Stimulated activated CD4-positive, alpha-beta T cell treated with anti-CD3 and anti-CD28 coated beads, Interleukin-1b, Interleukin-23, amount 100 ng/mL, for 48 hours (primary cell): ENCODE data around the gene PDS5B.
A peak's percentile ranks its signal among the peaks of the same experiment; 100 is the strongest.

Source experiments
- DNase-seq: peaks from one replicate; pipeline ENCODE4 v3.0.0-alpha.2; 2020

Gene PDS5B

GRCh38 chr13:32733690-32734089 lies 147.4 kb downstream of the PDS5B start:
- no peak for DNase-seq

GRCh38 chr13:32734511-32734910 lies 148.3 kb downstream of the PDS5B start:
- peak; percentile 21 for DNase-seq

DNA sequence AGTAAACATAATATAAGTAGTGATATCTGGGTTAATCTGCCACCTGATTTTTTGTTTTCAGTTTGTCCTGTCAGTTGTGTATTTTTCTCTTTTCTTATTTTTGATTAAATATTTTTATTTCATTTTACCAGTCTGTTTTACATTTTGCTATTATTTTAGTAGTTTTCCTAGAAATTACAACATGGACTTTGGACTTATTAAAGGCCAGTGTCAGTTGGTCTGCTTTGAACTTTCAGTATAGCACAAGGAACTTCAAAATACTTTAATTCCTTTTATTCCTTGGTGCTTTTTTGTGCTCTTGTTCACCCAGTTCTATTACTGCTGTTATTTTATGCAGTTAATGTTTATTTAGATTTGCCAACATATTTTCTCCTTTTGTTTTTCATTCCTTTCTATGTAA lies 149.6 kb downstream of the PDS5B start:
- DNase-seq = no peak

- no peak for DNase-seq
These were observed 150.4 kb downstream of the PDS5B start for GRCh38 chr13:32736648-32737047.

GRCh38 chr13:32737111-32737571 lies 150.9 kb downstream of the PDS5B start:
- no peak for DNase-seq

DNA sequence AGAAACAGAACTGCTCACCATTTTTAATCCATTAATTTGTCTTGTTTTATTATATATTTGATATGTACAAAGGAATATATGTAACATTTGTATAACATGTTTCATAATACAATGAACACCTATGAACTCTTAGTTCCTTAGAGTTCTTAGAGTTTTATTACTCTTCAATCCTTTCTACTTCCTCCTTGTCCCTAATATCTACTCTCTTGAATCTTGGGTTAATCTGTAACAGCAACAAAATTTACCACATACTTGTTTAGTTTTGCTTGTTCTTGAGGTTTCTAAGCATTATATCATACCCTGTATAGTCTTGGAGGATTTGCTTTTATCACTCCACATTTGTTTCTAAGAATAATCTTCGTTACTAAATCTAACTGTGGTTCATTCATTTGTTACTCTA lies 151.4 kb downstream of the PDS5B start:
- DNase-seq = no peak

DNA sequence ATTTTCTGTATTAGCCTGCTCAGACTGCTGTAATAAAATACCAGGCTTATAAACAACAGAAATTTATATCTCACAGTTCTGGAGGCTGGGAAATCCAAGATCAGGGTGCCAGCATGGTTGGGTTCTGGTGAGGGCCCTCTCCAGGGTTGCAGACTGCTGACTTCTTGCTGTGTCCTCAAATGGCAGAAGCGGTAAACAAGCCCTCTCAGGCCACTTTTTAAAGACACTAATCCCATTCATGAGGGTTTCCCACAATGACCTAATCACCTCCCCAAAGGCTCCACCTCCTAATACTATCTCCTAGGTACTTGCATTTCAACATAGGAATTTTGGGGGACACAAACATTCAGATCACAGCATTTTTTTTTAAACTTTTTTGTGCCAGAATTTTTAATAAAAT lies 159.3 kb downstream of the PDS5B start:
- DNase-seq = no peak

DNA sequence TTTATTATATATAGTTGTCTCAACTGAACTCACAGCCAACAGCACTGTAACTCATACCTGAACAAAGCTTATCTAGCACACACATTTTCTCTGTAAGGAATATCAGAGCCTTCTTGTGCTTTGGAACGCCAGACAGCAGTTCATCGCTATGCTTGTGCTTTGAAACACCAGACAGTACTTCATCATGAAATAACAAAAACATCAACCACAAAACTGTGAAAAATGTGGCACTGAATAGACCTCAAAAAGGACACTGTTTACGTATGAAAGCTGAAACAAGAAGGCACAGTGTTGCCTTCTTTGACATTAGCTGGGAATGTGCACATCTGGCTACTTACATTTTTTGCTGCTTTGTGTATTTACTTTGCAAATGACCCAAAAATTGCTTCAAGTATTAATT lies 160.2 kb downstream of the PDS5B start:
- DNase-seq = no peak

GRCh38 chr13:32748305-32748704 lies 162.1 kb downstream of the PDS5B start:
- DNase-seq = no peak

DNA sequence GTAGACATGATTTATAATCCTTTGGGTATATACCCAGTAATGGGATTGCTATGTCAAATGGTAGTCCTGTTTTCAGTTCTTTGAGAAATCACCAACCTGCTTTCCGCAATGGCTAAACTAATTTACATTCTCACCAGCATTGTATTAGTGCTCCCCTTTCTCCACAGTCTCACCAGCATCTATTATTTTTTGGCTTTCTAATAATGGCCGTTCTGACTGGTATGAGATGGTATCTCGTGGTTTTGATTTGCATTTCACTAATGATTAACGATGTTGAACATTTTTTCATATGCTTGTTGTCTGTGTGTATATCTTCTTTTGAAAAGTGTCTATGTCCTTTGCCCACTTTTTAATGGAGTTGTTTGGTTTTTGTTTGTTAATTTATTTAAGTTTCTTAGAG lies 165.1 kb downstream of the PDS5B start:
- no peak for DNase-seq

DNA sequence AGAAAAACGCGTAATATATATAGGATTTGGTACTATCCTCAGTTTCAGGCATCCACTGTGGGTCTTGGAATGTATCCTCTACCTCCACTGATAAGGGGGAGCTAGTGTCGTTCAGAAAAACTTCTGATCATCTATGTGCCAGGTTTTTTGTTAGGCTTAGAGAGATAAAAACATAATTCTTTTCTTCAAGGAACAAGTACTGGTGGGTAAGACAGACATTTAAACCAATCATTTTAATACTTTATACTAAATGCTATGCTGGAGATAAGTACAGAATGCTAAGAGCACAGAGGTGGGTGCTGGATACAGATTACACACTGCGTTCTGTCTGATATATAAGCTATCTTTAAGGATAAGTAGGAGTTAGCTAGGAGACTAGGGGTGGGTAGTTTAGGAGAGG lies 166.1 kb downstream of the PDS5B start:
- no peak for DNase-seq

DNA sequence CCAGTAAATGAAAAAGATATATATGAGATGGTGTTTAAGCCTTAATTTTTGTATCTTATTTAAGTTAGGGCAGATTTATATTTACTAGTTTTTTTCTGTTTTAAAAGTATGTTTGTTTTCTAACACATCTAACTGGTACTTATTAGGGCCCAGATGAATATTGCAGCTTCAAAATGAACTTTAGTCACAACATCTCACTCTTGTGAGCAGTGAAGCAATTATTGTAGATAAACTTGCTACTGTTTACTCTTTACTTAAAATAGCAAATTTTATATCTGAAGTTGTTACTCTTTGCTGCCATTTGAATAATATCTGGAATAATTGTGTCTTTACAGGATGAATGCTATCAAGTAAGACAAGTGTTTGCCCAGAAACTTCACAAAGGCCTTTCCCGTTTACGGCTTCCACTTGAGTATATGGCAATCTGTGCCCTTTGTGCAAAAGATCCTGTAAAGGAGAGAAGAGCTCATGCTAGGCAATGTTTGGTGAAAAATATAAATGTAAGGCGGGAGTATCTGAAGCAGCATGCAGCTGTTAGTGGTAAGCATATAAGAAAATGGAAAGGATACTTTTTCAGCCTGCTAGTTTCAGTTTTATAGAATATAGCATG lies 166.8 kb downstream of the PDS5B start:
- no peak for DNase-seq

DNA sequence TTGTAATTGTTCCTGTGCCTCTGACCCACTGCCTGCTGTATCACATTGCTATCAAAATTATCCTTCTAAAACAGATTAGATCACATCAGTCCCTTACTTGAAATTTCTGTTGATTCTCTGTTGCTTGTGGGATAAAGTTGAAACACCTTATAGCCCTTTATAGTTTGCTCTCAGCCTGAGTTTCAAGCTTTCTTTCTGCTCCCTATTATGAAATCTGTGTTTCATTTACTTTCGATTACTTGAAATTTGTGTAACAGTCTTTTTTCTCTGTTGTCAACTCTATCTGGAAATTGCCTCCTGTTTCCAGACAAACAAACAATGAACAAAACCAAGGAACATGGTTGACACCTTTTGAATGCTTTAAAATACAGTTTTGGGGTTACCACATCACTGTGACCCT lies 167.9 kb downstream of the PDS5B start:
- no peak for DNase-seq

DNA sequence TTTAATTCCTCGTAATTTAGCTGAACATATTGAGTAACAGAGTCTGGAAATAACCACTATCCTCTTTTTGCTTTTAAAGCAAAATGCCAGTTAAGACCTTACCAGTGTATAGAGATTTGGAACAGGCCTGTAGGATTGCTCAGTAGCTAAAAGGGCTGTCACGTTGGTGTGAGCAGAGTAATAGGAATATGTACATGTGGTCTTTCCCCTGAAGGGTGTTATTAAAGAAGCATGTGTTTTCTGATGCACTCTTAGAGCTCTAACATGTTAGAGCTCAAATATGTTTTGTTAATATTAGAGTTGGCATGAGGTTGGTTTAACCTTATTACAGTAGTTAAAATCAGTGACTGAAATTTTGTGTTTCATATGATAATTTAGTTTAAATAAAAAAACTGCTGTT lies 172.9 kb downstream of the PDS5B start:
- DNase-seq = no peak

- DNase-seq = no peak
These were observed 175.2 kb downstream of the PDS5B start for GRCh38 chr13:32761472-32761871.

GRCh38 chr13:32779119-32779518 lies 192.9 kb downstream of the PDS5B start:
- DNase-seq = no peak

GRCh38 chr13:32781906-32782305 lies 195.7 kb downstream of the PDS5B start:
- DNase-seq = no peak

- DNase-seq = peak; percentile 11
These were observed 196.8 kb downstream of the PDS5B start for GRCh38 chr13:32783067-32783466.

DNA sequence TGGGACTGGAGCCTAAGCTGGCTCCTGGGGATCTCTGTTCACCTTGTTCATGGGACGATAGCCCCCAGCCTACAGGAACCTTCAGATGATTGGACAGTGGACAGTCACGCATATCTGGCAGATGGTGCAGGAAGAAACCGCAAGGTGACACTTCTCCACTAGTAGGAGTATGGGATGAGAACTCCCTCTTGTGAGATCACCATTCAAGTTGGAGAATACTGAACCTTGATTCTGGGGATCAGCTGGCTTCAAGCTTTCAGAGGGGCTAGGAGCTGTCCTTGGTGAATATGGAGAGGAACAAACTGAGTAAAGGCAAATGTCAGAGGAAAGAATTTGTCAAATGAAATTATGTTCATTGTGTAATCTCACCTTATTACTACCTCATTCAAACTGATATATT lies 204.5 kb downstream of the PDS5B start:
- DNase-seq = no peak

- peak; percentile 39 for DNase-seq
These were observed 205.4 kb downstream of the PDS5B start for GRCh38 chr13:32791545-32792172.

DNA sequence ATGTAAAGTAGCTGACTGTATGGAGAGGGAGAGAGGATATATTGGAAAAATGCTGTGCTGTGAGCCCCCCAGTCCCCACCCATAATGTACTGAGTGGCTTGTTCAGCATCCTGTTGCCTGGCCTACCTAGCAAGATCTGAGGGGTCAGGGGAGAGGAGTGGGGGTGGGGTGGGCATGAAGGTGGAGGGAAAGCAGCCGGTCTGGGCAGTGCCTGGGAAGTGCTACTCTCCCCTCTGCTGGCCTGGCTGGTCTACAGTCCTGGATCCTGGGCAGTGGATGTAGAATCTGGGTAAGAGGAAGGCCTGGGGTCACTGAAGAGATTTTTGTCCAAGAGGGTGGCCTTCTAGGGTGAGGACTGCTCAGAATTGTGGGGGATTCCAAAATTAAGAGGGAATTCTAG lies 210.5 kb downstream of the PDS5B start:
- no peak for DNase-seq

DNA sequence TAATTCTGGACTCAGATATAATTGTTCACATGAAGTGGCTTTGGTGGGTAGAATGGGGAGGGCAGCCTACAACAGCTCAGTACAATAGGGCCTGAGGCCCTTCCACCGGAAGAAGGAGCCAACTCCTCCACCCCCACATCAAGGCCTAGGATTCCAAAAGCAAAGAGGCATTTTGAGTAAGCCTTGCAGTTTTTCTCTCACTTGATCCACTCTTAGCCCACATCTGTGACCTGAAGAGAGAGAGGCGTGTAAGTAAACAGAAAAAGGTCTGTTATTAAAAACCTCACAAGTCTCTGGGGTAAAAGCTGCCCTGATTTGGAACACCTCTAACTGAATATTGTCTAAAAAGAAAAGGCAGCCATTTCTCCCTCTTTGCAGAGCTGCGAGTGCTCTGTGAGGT lies 215.9 kb downstream of the PDS5B start:
- no peak for DNase-seq

GRCh38 chr13:32804673-32805230 lies 218.5 kb downstream of the PDS5B start:
- DNase-seq = no peak

DNA sequence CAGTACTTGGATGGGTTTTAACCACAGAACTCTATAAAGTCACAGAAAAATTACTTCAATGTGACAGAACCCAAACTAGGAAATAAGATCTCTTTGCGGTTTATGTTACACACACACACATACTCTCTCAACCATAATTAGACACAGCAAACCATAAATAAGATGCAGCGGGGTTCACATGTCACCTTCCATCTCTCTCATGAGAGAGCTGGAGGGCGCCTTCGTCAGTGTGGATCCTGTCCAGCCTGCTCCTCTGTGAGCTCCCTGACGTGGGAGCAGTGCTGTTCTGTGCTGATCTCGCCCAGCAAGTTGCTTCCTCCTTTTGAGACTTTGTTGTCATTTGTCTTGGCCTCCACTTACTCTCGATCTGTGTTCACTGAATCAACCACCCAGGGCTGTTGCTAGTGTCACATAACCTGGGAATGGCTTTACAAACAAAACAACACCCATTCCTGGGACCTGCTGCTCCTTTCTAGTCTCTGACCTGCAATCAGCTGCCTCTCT lies 225.1 kb downstream of the PDS5B start:
- no peak for DNase-seq
